GM10248 (cell line): Measurements from ENCODE around the gene ATOH8.

Experiments used
- CTCF ChIA-PET: fragments of 300-600 bp; sonication (Branson Sonifier 250); formaldehyde crosslinking; extraction: SDS; loops from one replicate; lab custom pipeline; 2021; ENCODE audit warnings: antibody characterized with exemption; lab: Yijun Ruan, JAX
- POLR2A ChIA-PET: fragments of 350-650 bp; sonication (Branson Sonifier 250); formaldehyde crosslinking; extraction: SDS; loops from one replicate; lab custom pipeline; 2020; ENCODE audit warnings: antibody characterized with exemption; lab: Yijun Ruan, JAX
- DNase-seq: peaks from one replicate; pipeline ENCODE4 v3.0.0; 2012; ENCODE audit errors: extremely low spot score
- CTCF ChIP-seq: IDR thresholded peaks from 2 replicates; pipeline ENCODE4 v1.5.1; 2012; ENCODE audit warnings: mild to moderate bottlenecking, low read depth; ENCODE audit errors: extremely low read depth, missing control alignments, control extremely low read depth

The ATOH8 gene

DNA sequence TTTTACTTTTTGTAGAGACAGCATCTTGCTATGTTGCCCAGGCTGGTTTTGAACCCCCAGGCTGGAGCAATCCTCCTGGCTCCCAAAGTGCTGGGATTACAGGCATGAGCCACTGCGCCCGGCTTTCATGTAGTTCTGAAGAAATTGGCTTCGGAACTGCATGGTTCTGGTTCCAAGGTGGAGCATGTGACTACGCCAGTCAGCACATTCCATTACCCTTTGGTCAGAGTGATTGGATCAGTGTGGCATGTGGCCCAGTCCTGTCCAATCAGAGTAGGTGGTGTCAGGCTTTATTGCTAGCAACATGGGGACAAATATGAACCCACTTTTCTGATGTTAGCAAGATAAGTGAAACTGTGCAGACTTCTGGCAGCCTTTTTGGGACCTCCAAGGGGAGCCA, 16.3 kb upstream of the ATOH8 start:
- DNase-seq = no peak
- no peak for TF ChIP-seq CTCF
- ChIA-PET CTCF (interaction anchor here (1.1 to 2.1 kb wide), 7 partner anchors 9 to 79 kb away, joined by 4 to 10 read pairs (median 6); no protein-coding TSS in a partner anchor), POLR2A (no interaction called here)

DNA sequence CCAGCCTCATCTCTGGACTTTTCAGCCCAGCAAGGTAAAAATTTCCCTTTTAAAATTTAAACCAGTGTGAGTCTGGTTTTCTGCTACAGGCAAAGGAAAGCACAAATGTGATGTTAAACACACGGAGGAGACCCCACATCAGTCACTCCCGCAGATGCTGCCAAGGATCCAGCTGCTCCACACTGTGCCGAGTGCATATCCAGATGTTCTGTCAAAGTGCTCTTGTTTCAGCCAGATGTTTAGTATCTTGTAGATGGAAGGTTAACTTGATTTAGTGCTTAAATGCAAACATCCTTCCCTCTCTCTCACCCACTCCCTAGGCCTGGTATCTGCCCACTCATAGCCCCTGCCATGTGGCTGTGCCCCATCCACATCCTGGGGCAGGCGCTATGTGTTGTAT, 15.8 kb upstream of the ATOH8 start:
- DNase-seq = no peak
- TF ChIP-seq CTCF = no peak
- POLR2A ChIA-PET = no interaction called here
- CTCF ChIA-PET = interaction anchor here (0.7 to 2.1 kb wide), 4 partner anchors 9 to 76 kb away, joined by 3 to 10 read pairs (median 8); no protein-coding TSS in a partner anchor

DNA sequence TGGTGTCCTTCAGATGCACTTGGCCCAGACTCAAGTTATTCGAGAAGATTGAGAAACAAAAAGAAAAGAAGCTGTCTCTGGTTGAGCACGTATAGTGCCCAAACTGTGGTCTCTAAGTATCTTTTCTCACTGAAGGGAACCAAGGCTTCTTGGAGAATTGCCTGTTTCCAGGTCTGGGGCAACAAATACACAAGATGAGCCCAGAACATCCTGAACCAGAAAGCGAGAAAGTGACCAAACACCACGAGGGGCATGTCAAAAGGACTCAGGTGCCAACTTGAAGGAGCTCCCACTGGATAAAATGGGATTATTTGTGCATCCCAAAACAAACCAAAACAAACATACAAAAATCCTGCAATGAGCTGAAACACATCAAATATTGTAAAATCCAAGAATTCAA, 13.6 kb upstream of the ATOH8 start:
- ChIA-PET CTCF (interaction anchor here (1.0 to 4.2 kb wide), 9 partner anchors 8 to 340 kb away, joined by 3 to 32 read pairs (median 5); no protein-coding TSS in a partner anchor), POLR2A (no interaction called here)
- no peak for TF ChIP-seq CTCF
- DNase-seq = no peak

GRCh38 chr2:85741211-85741832, 12.5 kb upstream of the ATOH8 start:
- no peak for TF ChIP-seq CTCF
- ChIA-PET POLR2A (no interaction called here), CTCF (interaction anchor here (1.0 to 4.2 kb wide), 9 partner anchors 8 to 339 kb away, joined by 3 to 32 read pairs (median 5); no protein-coding TSS in a partner anchor)
- no peak for DNase-seq

DNA sequence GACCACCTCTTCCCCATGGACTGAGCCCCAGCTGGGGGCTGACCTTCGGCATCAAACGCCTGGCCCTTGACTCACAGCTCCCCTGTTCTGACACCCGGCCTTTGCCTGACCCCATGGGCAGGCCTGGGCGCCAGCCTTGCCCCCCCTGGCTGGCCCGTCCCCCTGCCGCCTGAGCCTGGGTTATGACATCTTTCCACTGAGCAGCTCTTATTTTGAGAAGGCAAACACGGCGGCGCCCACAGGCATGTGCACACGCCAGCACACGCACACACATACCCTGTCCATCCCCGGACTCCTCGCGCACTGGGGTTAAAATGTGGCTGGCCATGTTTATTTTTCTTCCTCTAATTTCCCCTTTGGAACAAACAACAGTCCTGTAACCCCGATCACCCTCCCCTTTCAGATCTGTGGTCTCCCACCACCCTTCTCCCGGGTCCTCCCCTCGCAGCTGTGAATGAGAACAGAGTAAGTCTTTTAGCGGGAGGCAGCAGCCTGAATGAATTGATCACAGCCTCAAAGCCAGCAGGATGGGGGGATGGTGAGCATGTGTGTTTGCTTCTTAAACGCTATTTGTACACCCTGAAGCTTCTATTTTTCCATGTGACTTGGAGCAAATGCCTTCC, 11.8 kb upstream of the ATOH8 start:
- DNase-seq = no peak
- ChIA-PET POLR2A (no interaction called here), CTCF (interaction anchor here (0.6 to 4.2 kb wide), 10 partner anchors 9 to 349 kb away, joined by 3 to 32 read pairs (median 5); no protein-coding TSS in a partner anchor)
- TF ChIP-seq CTCF = no peak

- DNase-seq = no peak
- CTCF ChIA-PET = interaction anchor here (0.8 to 4.2 kb wide), 7 partner anchors 14 to 336 kb away, joined by 3 to 32 read pairs (median 5); partner anchors contain the start of gene ST3GAL5
- no peak for TF ChIP-seq CTCF
Measured at GRCh38 chr2:85743304-85743978, 10.3 kb upstream of the ATOH8 start.

More at GRCh38 chr2:85743304-85743978, 10.3 kb upstream of the ATOH8 start:
- POLR2A ChIA-PET = no interaction called here
